IPS-18c (cell line): ENCODE data around the gene CD7.
"Not testable (repeated sequence)": the region's sequence is repeated elsewhere in the genome, so short reads cannot be mapped to it uniquely, and the experiment has no call there.

ENCODE experiments used
- H3K4me3 ChIP-seq: 2 replicates; pipeline ENCODE4 v1.7.0; 2013; ENCODE audit warnings: low read depth, mild to moderate bottlenecking, low read length, moderate library complexity; ENCODE audit not compliant: insufficient read depth
- H3K9me3 ChIP-seq: one replicate; pipeline ENCODE4 v1.6.1; 2013; ENCODE audit warnings: mild to moderate bottlenecking, low read length, moderate library complexity; ENCODE audit not compliant: control insufficient read depth, insufficient read depth

CD7 gene

DNA sequence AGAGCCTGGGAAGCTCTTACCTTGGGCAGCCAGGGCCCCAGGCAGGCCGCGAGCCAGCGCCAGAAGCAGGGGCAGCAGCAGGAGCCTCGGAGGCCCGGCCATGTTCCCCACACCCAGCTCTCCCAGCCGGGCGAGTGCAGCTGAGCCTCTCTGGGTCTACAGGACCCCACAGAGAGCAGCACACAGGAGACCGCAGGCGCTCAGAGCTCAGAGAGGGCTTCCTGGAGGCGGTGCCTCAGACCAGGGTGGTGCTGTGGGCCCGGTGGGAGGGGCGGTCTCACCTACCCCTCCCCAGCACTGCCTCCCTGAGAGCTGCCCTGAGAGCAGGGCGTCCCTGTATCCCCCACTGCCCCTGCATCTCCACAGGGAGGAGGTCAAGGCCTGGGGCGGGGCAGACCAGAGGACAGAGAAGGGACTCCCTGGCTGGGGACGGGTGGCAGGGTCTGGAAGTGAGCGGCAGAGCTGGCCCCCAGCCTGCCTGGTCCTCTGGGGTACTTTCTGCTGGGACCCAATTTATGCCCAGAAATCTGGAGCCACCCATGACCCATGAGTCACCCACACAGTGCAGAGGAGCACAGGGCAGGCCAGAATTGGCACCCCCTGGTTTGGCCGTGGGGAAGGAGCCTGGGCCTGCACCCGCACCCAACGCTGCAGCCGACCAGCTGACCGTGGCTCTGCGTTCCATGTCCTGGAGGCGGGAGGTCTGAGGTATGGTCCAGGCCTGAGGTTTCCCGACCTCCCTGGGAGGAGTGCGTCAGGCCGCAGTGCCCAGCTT is at the start of gene CD7:
Gene CD7, minus strand, starts transcription at position 215 of the 775 bp plus-strand sequence. Its CDS starts 113 bp downstream, at position 102.
- no peaks in the 10 kb centered on the region for H3K9me3 ChIP-seq
- H3K4me3 ChIP-seq = no peak within 1 kb of the TSS

DNA sequence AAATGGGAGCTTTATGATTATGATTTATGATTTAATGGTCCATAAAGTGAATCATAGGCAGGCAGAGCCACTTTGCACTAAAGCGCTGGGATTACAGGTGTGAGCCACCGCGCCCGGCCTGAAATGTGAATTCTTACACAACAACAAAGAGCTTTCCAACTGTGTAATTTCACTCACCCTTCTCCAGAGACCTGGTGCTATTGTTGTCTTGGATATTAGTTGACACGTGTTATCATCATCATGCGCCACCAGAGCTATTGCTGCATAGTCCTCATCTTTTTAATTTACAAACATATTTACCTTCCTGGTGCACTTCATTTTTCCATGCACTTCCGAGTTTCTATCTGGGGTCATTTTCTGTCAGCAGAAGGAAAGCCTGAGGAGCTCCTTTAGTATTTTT is 49.3 kb upstream of the CD7 start:
- no peaks in the 10 kb centered on the region for H3K9me3 ChIP-seq
- no peak overlapping the region for H3K4me3 ChIP-seq

DNA sequence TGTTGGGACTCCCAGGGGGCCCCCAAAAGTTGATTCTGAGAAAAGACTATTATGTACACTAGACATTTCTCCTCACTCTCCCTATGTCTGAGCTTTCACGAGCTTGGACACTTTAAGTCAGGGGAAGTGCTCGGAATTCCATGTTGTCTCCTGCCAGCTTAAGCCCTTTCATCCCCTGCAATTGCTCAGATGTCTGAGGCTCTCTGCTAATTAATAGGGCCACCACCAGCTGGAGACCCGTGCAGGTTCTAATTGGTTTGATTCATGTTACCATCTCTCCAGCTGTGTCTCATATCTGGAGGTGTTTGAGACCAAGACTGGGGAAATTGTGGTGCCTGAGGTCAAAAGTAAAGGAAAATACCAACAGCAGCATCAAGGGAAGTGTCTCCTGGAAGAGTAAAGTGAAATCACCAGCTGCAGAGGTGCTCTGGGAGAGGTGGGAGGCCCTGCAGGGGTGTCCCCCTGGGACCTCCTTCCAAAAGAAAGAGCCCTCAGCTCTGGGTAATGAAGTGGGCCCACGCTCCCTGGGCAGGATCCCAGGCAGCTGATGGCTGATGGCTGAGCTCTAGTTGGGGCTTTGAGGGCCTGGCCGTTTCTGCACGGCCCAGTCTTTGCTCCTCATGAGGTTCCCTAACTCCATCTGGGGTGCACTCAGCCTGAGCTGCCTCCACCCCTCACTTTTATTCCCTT is 48.3 kb upstream of the CD7 start:
- Histone ChIP-seq H3K4me3 (no peak overlapping the region), H3K9me3 (no peaks in the 10 kb centered on the region)

DNA sequence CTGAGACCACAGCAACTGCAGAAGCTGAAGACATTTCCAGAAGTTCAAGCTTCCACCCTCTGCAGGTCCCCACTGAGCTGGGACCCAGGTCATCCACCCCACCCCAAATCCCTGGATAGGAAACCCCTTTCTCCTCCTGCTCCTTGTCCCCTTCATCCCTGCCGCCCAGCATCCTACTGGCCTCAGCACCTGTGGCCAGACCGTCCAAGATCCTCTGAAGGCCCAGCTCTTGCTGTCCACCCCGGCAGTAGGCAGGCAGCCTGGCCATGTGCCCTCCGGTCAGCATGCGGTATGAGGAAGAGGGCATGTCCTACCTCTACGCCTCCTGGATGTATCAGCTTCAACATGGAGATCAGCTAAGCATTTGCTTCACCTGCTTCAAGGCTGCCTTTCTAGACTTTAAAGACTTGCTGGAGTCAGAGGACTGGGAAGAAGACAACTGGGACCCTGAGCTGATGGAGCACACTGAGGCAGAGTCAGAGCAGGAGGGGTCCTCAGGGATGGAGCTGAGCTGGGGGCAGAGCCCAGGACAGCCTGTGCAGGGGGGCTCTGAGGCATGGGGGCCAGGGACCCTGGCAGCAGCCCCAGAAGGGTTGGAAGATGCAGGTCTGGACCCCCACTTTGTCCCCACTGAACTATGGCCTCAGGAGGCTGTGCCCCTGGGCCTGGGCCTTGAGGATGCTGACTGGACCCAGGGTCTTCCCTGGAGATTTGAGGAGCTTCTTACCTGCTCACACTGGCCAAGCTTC is 44.7 kb upstream of the CD7 start:
- no peaks in the 10 kb centered on the region for H3K9me3 ChIP-seq
- H3K4me3 ChIP-seq = no peak overlapping the region

DNA sequence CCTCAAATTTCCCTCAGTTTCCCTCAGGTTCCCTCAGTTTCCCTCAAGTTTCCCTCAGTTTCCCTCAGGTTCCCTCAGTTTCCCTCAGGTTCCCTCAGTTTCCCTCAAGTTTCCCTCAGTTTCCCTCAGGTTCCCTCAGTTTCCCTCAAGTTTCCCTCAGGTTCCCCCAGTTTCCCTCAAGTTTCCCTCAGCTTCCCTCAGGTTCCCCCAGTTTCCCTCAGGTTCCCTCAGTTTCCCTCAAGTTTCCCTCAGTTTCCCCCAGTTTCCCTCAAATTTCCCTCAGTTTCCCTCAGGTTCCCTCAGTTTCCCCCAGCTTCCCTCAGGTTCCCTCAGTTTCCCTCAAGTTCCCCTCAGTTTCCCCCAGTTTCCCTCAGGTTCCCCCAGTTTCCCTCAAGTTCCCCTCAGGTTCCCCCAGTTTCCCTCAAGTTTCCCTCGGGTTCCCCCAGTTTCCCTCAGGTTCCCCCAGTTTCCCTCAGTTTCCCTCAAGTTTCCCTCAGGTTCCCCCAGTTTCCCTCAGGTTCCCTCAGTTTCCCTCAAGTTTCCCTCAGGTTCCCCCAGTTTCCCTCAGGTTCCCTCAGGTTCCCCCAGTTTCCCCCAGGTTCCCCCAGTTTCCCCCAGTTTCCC is 42.2 kb upstream of the CD7 start:
- H3K9me3 ChIP-seq, H3K4me3 ChIP-seq: not testable (repeated sequence)

DNA sequence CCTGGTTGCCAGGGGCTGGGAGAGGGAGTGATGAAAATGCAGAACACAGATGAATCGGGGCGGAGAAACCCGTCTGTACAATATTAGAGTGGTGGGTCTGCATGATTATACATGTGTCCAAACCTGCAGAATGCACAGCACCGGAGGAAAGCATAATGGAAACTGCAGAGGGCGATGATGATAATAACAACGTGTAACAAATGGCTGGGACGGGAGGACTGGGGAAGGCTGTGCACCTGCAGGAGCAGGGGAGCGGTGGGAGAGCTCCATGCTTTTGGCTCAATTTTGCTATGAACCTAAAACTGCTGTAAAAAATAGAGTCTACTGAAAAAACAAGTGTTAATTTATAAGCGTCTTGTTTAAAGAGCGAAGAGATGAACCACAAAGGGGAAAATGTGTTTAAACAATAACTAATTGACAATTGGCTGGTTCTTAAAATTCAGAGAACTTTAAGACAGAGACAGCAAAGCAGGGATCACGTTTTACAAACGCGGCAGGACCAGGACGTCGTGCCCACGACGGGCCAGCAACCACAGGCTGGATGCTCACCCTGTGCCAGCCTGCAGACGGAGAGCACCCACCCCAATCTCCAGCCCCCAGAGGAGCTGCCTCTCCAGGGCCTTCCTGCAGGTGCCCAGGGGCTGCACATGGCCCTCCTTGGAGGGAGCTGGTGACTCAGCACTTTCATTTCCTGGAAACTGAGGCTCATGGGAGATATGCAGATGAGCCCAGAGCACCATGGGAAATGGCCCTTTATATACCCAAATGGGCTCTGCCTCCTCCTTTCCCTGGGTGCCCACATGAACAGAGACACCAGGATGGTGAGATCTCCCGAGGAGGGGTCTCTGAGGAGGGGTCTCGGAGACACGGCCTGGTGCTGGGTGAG is 41.3 kb upstream of the CD7 start, which contains the start of gene TEX19:
Gene TEX19, plus strand, starts transcription at position 783 of the 886 bp plus-strand sequence. CDS start 2,904 bp downstream, outside the sequence.
- H3K9me3 ChIP-seq = no peaks in the 10 kb centered on the region
- no peak within 1 kb of the TSS for H3K4me3 ChIP-seq

DNA sequence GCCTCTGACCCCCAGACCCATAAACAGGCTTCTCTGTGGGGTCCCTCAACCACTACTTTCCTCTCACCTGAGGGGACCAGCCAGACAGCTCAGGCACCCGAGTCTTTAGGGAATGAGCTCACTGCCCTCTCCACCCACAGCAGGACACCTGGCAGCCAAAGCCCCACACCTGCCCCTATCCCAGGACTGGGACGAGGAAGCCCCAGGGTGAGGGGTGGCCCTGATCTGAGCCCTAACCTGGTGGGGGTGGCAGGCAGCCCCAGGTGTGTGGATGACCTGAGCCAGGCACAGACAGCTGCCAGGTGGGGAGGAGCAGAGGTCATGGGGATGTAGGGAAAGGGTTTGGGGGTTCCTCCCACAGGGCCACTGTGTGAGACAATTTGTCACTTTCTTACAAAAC is 40.0 kb upstream of the CD7 start:
- Histone ChIP-seq H3K4me3 (no peak overlapping the region), H3K9me3 (no peaks in the 10 kb centered on the region)

DNA sequence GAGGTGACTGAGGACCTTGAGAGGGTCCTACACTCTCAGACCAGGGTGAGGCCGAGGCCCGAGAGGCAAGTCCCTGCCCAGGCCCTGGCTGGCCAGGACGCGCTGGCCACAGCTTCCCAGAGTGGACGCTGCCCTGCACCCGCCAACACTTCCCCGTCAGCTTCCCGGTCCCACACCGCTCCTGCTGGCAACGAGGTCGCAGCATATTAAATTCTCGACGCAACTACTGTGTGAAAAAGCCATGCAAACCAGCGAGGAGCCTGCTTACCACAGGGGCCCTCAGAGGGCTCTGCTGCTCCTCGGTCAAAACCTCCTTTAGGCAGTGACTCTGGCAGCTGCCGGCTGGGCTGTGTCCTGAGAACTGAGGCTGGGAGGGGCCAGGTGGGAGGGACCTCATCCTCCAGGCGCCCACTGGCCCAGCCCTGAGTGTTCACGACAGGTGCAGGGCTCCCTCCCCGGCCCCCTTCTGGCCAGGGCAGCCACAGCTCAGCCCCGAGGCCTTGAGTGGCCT is 39.5 kb upstream of the CD7 start:
- H3K9me3 ChIP-seq = no peaks in the 10 kb centered on the region
- H3K4me3 ChIP-seq = no peak overlapping the region

DNA sequence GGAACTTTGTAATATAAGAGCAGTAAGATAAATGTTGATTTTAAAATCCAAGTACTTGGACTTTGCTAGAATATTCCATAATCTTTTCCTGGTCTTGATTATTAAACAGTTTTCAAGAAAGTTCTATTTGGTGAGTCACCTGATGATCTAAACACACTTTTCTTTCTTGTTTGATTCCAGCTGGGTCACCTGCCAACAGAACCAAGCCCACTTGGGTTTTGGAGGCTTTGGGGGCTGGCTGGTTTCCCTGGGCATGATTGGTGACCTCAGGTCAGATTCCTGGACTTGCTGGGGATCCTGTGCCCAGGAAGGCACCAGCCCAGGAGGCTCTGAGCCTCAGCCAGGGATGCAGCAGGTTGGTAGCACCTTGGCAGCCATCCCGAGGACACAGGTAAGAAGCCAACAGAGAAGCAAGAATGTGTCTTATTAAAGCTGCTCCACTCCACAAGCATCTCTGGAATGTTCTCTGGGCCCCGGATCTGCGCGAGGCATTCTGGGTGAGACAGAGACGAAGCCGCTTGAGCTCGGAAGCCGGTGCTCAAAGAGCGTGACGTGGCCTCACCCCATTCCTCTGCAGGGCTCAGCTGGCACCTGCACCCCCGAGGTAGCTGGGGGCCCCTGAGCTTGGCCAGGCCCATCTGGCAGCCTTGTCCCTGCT is 38.5 kb upstream of the CD7 start:
- Histone ChIP-seq H3K9me3 (no peaks in the 10 kb centered on the region), H3K4me3 (no peak overlapping the region)

DNA sequence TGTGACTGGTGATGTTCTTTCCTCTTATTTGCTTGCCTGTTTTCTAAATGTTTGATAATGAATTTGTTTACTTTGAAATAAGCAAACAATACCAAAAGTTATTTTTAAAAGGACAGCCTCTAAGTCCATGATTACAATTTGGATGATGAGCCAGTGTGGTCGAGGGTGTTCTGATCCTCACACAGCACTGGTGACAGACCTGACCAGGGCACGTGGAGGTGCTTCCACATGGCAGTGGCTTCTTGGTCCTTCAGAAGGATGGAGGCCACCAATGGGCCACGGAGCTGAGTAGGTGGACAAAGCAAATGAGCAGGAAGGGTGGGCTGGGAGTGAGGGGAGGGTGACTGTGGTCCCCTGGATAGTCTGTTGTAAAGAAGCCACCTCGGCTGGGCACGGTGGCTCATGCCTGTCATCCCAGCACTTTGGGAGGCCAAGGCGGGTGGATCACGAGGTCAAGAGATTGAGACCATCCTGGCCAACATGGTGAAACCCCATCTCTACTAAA is 37.4 kb upstream of the CD7 start:
- Histone ChIP-seq H3K9me3 (no peaks in the 10 kb centered on the region), H3K4me3 (no peak overlapping the region)

DNA sequence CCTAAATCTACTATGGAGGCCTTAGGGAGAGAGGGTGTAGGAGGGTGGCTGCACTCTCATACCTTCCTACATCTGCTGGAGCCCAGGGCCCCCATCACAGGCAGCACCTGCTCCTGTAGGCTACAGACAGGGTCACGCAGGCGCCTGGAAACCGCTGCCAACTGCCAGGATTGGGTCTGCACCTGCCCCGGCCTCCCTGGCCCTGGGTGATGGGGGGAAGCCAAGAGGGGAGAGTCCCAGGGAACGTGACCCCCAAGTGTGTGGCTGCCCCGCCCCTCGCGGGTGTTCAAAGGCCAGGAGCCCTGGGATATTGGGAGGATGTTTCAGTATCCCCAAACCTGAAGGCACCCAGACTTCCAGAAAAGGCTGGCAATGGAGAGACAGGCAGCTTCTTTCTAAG is 36.1 kb upstream of the CD7 start:
- H3K9me3 ChIP-seq = no peaks in the 10 kb centered on the region
- H3K4me3 ChIP-seq = no peak overlapping the region

DNA sequence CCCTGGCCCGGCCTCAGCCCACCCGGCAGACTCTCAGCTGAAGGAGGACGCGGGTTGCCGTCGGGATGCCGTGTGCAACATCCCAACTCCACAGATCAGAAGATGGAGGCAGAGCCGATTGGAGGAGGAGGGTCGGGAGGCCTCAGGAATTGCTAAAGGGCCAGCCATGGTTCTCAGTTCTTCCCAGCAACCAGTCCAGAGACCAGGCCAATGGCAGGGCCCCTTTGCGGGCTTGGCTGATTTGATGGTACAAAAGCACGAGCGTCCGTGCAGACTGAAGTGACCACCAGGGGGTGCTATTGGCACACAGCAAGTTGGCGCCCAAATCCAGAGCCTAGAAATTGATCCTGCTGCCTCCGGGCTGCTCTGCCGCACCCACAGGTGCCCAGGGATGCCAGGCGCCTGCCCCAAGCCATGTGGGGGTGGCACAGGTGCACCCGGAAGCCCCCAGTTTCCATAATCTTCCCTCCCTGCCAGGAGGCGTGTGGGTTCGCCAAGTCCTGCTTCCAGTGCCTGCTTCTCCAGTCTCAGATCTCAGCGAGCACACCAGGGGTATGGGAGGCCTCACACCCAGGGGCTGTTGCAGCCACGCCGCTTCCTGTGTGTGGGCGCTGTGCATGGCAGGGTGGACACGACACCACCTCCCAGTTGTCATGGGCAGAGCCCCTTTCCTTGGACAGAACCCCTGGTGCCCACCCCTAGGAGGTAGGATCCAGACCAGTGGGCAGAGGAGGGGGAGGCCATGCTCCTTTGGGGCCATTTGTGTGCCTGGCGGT is 34.5 kb upstream of the CD7 start:
- Histone ChIP-seq H3K4me3 (no peak overlapping the region), H3K9me3 (no peaks in the 10 kb centered on the region)

DNA sequence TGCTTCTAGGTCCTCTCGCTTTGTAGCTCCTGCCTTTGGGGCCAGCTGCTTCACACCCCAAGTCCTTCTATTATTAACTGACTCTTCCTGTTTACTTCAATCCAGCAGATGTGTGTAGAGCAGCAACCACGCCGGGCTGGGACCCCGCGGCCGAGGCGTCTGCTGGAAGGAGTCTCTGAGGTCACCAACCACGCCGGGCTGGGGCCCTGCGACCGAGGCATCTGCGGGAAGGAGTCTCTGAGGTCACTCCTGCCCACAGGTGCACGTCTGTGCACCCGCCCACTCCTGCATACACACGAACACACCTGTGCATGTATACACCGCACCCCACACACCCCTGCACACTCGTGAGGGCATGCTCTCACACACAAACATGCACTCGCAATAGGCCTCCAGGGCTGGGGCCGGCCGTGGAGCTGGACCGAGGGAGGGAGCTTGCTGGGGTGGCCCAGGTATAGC is 33.9 kb upstream of the CD7 start:
- no peaks in the 10 kb centered on the region for H3K9me3 ChIP-seq
- H3K4me3 ChIP-seq = no peak overlapping the region

DNA sequence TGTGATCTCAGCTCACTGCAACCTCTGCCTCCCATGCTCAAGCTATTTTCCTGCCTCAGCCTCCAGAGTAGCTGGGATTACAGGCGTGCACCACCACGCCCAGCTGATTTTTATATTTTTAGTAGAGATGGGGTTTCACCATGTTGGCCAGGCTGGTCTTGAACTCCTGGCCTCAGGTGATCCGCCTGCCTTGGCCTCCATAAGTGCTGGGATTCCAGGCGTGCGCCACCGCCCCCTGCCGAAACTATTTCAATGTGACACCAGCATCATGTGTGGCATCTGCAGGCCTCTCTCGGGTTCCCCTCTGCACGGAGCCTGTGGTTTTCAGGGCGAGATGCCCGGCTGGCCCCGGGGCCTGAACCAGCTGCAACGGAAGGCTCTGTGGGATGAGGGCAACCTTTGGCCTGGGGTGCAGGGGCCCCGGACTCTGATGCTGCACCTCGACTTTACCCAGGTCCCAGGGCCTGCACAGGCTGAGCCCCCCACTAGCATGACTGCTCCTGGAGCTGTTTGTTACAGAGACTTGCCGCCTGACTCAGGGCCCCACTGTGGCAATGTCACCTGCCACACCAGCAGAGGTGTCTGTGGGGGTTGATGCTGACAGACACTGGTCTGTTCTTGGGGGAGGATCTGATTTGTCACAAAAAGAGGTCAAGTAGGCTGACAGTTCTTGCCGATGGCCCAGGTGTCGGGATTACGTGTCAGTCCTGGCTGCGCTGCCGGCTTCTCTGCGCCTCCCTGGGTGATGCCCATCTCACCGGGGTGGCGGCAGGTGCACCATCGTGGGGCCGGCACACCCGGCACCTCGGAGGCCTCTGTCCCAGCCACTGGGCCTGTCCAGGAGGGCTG is 33.0 kb upstream of the CD7 start:
- Histone ChIP-seq H3K9me3 (no peaks in the 10 kb centered on the region), H3K4me3 (no peak overlapping the region)
